GM13977 (cell line): ENCODE data around the gene CCDC88B.
A peak's percentile ranks its signal among the peaks of the same experiment; 100 is the strongest.

Experiments
- DNase-seq: peaks from one replicate; pipeline ENCODE4 v3.0.0; 2012; ENCODE audit warnings: low spot score
- CTCF ChIP-seq: IDR thresholded peaks from 2 replicates; pipeline ENCODE4 v1.5.1; 2012; ENCODE audit warnings: mild to moderate bottlenecking, control low read depth; ENCODE audit not compliant: insufficient read depth; ENCODE audit errors: extremely low read depth, missing control alignments
- in situ Hi-C: fragments of 300-500 bp; cut with MboI; formaldehyde crosslinking; loops from one replicate; pipeline ENCODE4 v1.12.0; 2022; ENCODE audit warnings: low sequenced_read_pairs, low pct_unique_long_range_greater_than_20kb, mixed read lengths, inconsistent platforms; ENCODE audit not compliant: unreplicated experiment

The CCDC88B gene

GRCh38 chr11:64324692-64325469 is 15.1 kb upstream of the CCDC88B start:
- no peak for TF ChIP-seq CTCF
- in situ Hi-C loops = no loop called here
- DNase-seq = no peak

- DNase-seq = no peak
- no peak for TF ChIP-seq CTCF
- in situ Hi-C loops = no loop called here
These were observed 12.6 kb upstream of the CCDC88B start for GRCh38 chr11:64327375-64327774.

GRCh38 chr11:64327993-64328392 is 12.0 kb upstream of the CCDC88B start:
- no peak for DNase-seq
- TF ChIP-seq CTCF = no peak
- in situ Hi-C loops = no loop called here

GRCh38 chr11:64330888-64331287 is 9.1 kb upstream of the CCDC88B start:
- DNase-seq = no peak
- in situ Hi-C loops = no loop called here

GRCh38 chr11:64331569-64332371 is 8.2 kb upstream of the CCDC88B start:
- TF ChIP-seq CTCF = peak; percentile 70
- peak; percentile 78 for DNase-seq
- in situ Hi-C loops = no loop called here

More at GRCh38 chr11:64330888-64331287, 9.1 kb upstream of the CCDC88B start:
- no peak for TF ChIP-seq CTCF

- TF ChIP-seq CTCF = no peak
- in situ Hi-C loops = no loop called here
- no peak for DNase-seq
These were observed 6.4 kb upstream of the CCDC88B start for GRCh38 chr11:64333556-64333955.
